Measurements from ENCODE around the gene TMEM164.
A peak's percentile ranks its signal among the peaks of the same experiment; 100 is the strongest.

The TMEM164 gene

GRCh38 chrX:110042496-110042895 lies 39.6 kb downstream of the TMEM164 start:
- no peak for DNase-seq

GRCh38 chrX:110043506-110043905 lies 40.6 kb downstream of the TMEM164 start:
- DNase-seq, result no peak

GRCh38 chrX:110044346-110045249 lies 41.7 kb downstream of the TMEM164 start:
- DNase-seq, result peak; percentile 97

- peak; percentile 90 for DNase-seq
These were observed 42.5 kb downstream of the TMEM164 start for GRCh38 chrX:110045421-110045820.

GRCh38 chrX:110046001-110046400 lies 43.1 kb downstream of the TMEM164 start:
- peak; percentile 61 for DNase-seq

GRCh38 chrX:110046971-110047370 lies 44.1 kb downstream of the TMEM164 start:
- DNase-seq, result no peak

GRCh38 chrX:110049096-110049495 lies 46.2 kb downstream of the TMEM164 start:
- no peak for DNase-seq

GRCh38 chrX:110050386-110050785 lies 47.5 kb downstream of the TMEM164 start:
- no peak for DNase-seq

- DNase-seq, result no peak
These were observed 48.0 kb downstream of the TMEM164 start for GRCh38 chrX:110050901-110051300.

GRCh38 chrX:110051559-110051958 lies 48.6 kb downstream of the TMEM164 start:
- peak; percentile 12 for DNase-seq

- DNase-seq, result no peak
These were observed 49.4 kb downstream of the TMEM164 start for GRCh38 chrX:110052303-110052702.

GRCh38 chrX:110053453-110053852 lies 50.5 kb downstream of the TMEM164 start:
- DNase-seq, result no peak

- DNase-seq, result no peak
These were observed 52.7 kb downstream of the TMEM164 start for GRCh38 chrX:110055616-110056015.

GRCh38 chrX:110056419-110056818 lies 53.5 kb downstream of the TMEM164 start:
- DNase-seq, result no peak

- DNase-seq, result no peak
These were observed 56.5 kb downstream of the TMEM164 start for GRCh38 chrX:110059410-110059809.

GRCh38 chrX:110060317-110060716 lies 57.4 kb downstream of the TMEM164 start:
- no peak for DNase-seq

GRCh38 chrX:110060846-110061537 lies 58.1 kb downstream of the TMEM164 start:
- DNase-seq, result no peak

- DNase-seq, result no peak
These were observed 60.0 kb downstream of the TMEM164 start for GRCh38 chrX:110062919-110063318.

- DNase-seq, result no peak
These were observed 63.7 kb downstream of the TMEM164 start for GRCh38 chrX:110066488-110067225.

- DNase-seq, result no peak
These were observed 68.1 kb downstream of the TMEM164 start for GRCh38 chrX:110070970-110071369.

- DNase-seq, result no peak
These were observed 78.4 kb downstream of the TMEM164 start for GRCh38 chrX:110081320-110081719.

GRCh38 chrX:110081740-110082139 lies 78.8 kb downstream of the TMEM164 start:
- no peak for DNase-seq

- DNase-seq, result no peak
These were observed 79.2 kb downstream of the TMEM164 start for GRCh38 chrX:110082161-110082560.

Measured in NCI-H82 (cell line).